HL-60 (cell line): Measurements from ENCODE around the gene RBM26.

Experiments used
- CTCF ChIP-seq: IDR thresholded peaks from one replicate; pipeline ENCODE4 v1.5.1; 2011; ENCODE audit warnings: low read length, control low read depth, inconsistent platforms; ENCODE audit not compliant: insufficient read depth
- REST ChIP-seq: IDR thresholded peaks from 2 replicates; pipeline ENCODE4 v1.6.1; 2012; ENCODE audit warnings: low read depth; ENCODE audit not compliant: insufficient replicate concordance

- no peak for TF ChIP-seq CTCF
- TF ChIP-seq REST: no peak
These were observed 26.0 kb upstream of the RBM26 start for GRCh38 chr13:79432086-79432485.
